Myometrial cell (primary cell): Measurements from ENCODE around the gene MFSD11. TPM values are rescaled to one million over a fixed set of nuclear protein-coding genes. Genes with fewer than 3 reads are reported as not detected.

Experiments used
- total RNA-seq: library from RNA; depleted of rRNA; stranded (reverse); fragments of >200 nt; gene quantifications from 2 replicates; pipeline ENCODE4 v1.2.3, GENCODE V29; 2015

The MFSD11 gene
- 20.7 and 25.7 TPM in 2 replicates for total RNA-seq

GRCh38 chr17:76737676-76738467 is at the start of gene MFSD11:
MFSD11 (plus strand) TSS chr17:76738119; CDS start chr17:76738353, 234 bp downstream.

GRCh38 chr17:76710863-76711611 is 26.9 kb upstream of the MFSD11 start, which contains the start of gene MXRA7:
MXRA7 (minus strand) TSS chr17:76710965; CDS start chr17:76710946, 19 bp downstream.

DNA sequence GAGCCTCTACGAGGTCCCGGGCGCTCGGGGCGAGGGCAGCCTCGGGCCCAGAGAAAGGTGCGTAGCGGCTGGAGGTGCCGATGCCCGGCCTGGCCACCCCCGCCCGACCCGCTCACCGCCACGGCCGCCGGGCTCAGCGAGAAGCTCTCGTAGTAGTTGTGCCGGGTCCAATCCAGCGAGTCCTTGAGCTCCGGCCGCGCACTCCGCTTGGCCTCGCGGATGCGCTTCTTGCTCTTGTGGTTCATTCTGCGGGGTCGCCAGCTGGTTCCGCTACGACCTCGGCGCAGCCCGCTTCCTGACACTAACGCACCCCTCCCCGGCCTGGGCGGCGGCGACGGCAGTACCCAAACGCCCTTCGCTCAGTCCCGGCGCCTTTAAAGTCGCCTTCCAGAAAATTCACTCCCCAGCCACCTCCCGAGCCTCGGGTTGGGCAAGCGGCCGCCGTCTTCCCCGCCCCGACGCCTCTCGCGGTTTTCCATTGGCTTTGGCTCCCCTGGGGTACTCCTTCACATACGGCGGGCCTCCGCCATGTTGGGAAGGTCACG is 11.6 kb upstream of the MFSD11 start, which contains the start of gene JMJD6:
Gene JMJD6 (minus strand): TSS at position 376 of the 545 bp plus-strand sequence. CDS start 131 bp downstream, at position 245.

GRCh38 chr17:76726776-76727718 is 10.9 kb upstream of the MFSD11 start, which contains the start of gene METTL23:
METTL23 (plus strand) TSS chr17:76726839; CDS start chr17:76729711, 2,872 bp downstream.

DNA sequence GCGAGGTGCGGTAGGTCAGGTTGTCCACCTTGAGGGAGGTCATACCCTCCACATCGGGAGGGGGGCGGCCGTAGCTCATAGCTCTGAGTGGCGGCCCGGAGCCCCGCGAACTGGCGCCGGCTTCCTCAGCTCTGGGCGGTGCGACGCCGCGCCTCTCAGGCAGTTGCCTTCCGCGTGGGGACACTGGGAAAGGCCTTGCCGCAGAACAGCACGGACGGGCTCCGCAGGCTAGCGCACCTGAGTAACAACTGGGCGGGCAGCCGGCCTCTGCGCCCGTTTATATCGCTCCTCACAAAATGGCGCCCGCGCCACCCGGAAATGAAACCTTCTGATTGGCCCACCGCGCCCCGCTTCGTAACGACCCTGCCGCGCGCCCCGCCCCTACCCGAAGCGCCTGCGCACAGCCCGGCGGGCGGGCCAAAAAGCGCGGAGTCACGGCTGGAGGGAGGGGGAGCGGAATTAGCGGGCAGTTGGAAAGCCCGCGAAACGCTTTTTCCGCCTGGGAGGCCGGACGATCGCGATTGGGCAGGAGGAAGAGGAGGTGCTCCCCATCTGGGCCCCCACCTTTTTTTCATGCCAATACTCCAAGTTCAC is 740 bp upstream of the MFSD11 start, which contains the start of gene SRSF2:
Gene SRSF2 (minus strand): TSS at position 250 of the 594 bp plus-strand sequence. CDS start 171 bp downstream, at position 79.

Other genes with a start within 250 kb of the MFSD11 start
- 19.9 and 27.1 TPM in 2 replicates for gene RHBDF2, start 236.7 kb upstream of the MFSD11 start, total RNA-seq
- 13.1 and 18.7 TPM in 2 replicates for gene CYGB, start 200.4 kb upstream of the MFSD11 start, total RNA-seq
- gene PRCD, start 198.1 kb upstream of the MFSD11 start, total RNA-seq = 0.71 TPM in 1 of 2 replicates, not detected in the other
- 1.7 and 4.6 TPM in 2 replicates for gene ST6GALNAC2, start 152.3 kb upstream of the MFSD11 start, total RNA-seq
- gene ST6GALNAC1, start 94.4 kb upstream of the MFSD11 start, total RNA-seq = not detected in 2 replicates
- gene MXRA7, start 27.2 kb upstream of the MFSD11 start, total RNA-seq = 191 and 221 TPM in 2 replicates
- 21.4 and 27.4 TPM in 2 replicates for gene JMJD6, start 11.5 kb upstream of the MFSD11 start, total RNA-seq
- 27.8 and 30.3 TPM in 2 replicates for gene METTL23, start 11.3 kb upstream of the MFSD11 start, total RNA-seq
- gene SRSF2, start 788 bp upstream of the MFSD11 start, total RNA-seq = 163 and 192 TPM in 2 replicates
- gene MGAT5B, start 130.3 kb downstream of the MFSD11 start, total RNA-seq = under 0.01 TPM in 1 of 2 replicates, not detected in the other